ENCODE measurements around the gene NTNG2.

GRCh38 chr9:132239518-132239917, 77.7 kb downstream of the NTNG2 start:
- TF ChIP-seq, protein P1, sequence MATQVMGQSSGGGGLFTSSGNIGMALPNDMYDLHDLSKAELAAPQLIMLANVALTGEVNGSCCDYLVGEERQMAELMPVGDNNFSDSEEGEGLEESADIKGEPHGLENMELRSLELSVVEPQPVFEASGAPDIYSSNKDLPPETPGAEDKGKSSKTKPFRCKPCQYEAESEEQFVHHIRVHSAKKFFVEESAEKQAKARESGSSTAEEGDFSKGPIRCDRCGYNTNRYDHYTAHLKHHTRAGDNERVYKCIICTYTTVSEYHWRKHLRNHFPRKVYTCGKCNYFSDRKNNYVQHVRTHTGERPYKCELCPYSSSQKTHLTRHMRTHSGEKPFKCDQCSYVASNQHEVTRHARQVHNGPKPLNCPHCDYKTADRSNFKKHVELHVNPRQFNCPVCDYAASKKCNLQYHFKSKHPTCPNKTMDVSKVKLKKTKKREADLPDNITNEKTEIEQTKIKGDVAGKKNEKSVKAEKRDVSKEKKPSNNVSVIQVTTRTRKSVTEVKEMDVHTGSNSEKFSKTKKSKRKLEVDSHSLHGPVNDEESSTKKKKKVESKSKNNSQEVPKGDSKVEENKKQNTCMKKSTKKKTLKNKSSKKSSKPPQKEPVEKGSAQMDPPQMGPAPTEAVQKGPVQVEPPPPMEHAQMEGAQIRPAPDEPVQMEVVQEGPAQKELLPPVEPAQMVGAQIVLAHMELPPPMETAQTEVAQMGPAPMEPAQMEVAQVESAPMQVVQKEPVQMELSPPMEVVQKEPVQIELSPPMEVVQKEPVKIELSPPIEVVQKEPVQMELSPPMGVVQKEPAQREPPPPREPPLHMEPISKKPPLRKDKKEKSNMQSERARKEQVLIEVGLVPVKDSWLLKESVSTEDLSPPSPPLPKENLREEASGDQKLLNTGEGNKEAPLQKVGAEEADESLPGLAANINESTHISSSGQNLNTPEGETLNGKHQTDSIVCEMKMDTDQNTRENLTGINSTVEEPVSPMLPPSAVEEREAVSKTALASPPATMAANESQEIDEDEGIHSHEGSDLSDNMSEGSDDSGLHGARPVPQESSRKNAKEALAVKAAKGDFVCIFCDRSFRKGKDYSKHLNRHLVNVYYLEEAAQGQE (IDR thresholded peaks at IDR 0.05; ENCODE audit: borderline replicate concordance), result no peak
- TF ChIP-seq, protein P2, sequence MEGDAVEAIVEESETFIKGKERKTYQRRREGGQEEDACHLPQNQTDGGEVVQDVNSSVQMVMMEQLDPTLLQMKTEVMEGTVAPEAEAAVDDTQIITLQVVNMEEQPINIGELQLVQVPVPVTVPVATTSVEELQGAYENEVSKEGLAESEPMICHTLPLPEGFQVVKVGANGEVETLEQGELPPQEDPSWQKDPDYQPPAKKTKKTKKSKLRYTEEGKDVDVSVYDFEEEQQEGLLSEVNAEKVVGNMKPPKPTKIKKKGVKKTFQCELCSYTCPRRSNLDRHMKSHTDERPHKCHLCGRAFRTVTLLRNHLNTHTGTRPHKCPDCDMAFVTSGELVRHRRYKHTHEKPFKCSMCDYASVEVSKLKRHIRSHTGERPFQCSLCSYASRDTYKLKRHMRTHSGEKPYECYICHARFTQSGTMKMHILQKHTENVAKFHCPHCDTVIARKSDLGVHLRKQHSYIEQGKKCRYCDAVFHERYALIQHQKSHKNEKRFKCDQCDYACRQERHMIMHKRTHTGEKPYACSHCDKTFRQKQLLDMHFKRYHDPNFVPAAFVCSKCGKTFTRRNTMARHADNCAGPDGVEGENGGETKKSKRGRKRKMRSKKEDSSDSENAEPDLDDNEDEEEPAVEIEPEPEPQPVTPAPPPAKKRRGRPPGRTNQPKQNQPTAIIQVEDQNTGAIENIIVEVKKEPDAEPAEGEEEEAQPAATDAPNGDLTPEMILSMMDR (IDR thresholded peaks at IDR 0.05; ENCODE audit: poor library complexity, severe bottlenecking), result no peak
- TF ChIP-seq EZH2 (IDR thresholded peaks at IDR 0.05; ENCODE audit: borderline replicate concordance, insufficient read depth, low read length, poor library complexity, severe bottlenecking) (no peak), POLR2AphosphoS5 (IDR thresholded peaks at IDR 0.05) (no peak), TAF1 (IDR thresholded peaks at IDR 0.05; ENCODE audit: low read depth) (no peak), EP300 (conservative IDR thresholded peaks at IDR 0.05; ENCODE audit: poor library complexity, severe bottlenecking) (no peak), RAD21 (conservative IDR thresholded peaks at IDR 0.05) (no peak), SMC3 (conservative IDR thresholded peaks at IDR 0.05; ENCODE audit: poor library complexity) (no peak)

Data from neural cell (in vitro differentiated cells).